HG03097 (cell line): ENCODE measurements around the gene TLR7.

Experiments used
- ATAC-seq: cut with Tn5 transposase; IDR thresholded peaks from one replicate; pipeline ENCODE4 v1.9.1; 2021; ENCODE audit not compliant: unreplicated experiment, low FRiP score

The TLR7 gene

DNA sequence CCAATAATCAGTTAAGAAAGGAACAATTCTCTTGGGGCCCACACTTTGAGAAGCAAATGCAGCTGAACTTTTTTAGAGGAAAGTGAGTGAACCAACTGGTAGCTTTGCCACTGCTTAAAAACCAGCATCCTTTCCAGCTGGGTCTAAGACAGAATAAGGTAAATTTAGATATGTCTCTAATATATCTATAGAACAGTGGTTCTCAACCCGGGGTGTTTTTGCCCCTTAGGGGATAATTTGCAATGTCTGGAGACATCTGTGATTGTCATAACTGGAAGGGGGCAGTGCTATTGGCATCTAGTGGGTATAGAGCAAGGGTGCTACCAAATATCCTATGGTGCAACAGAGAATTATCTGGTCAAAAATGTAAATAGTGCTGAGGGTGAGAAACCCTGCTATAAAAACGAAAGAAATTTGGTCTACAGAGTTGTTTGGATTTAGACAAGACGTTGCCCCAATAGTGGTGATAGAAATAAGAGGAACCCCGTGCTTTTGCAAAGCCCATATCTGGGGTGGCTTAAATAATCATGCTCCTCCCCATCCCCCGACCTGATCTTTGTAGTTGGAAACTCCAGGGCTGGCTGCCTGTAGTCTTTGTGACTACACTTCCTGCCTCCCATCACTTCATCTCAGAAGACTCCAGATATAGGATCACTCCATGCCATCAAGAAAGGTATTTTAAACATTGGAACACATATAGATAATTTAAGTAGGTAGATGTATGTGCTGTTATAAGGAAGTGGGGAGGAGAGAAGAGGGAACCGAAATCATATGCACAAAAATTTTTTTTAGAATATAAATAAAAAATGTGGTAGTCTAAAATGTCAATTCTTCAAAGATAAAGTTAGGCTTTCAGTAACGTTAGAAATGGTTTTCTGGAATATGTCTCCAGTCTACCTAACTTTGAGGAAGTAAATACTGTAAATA is at the start of gene TLR7:
TSS of gene TLR7 (plus strand) at position 622 of the 927 bp plus-strand sequence. CDS start 507 bp downstream, outside the sequence.
- no peak for ATAC-seq

DNA sequence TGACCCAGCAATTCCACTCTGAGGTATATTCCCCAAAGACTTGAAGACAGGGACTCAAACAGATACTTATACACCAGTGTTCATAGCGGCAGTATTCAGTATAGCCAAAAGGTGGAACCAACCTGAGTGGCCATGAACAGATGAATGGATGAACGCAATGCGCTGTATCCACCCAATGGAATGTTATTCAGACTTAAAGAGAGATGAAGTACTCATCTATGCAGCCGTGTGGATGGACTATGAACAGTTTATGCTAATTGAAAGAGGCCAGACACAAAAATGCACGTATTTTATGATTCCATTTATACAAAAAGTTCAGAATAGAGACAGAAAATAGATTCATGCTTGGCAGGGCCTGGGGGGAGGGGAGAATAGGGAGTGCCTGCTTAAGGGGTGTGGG is 49.3 kb upstream of the TLR7 start:
- no peak for ATAC-seq

DNA sequence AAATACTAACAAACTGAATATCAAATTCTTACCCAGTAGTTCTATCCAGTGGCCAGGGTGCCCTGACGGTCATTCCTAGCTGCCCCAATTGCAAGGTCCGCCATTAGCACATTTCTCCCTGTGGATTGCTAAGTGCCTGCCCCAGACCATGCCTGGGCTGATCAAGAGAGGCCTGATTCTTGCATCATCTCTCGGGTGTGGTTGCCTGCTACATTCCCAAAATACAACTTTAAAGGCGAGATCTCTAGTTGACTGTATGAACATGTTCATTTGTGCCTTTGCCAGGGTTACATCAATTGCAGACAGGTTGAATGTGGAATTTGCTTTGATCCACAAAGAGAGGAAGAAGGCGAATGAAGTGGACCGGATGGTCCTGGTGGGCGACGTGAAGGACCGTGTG is 47.6 kb upstream of the TLR7 start:
- ATAC-seq = no peak

DNA sequence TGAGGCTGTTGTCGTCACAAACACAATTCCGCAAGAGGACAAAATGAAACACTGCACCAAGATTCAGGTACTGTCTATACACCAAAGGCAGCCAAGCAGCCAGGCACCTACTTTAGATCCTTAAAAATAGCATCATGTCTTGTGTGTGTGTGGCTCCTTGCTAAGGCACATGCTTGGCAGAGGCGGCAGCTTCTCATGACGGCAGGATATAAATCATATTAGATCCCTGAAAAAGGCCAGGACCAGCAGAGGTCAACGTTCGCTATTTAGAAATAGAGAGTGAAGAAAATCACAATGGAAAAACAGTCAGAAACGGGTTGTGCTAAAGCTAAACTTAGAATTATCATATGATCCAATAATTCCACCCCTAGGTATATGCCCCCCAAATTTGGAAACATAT is 46.1 kb upstream of the TLR7 start:
- ATAC-seq = no peak

DNA sequence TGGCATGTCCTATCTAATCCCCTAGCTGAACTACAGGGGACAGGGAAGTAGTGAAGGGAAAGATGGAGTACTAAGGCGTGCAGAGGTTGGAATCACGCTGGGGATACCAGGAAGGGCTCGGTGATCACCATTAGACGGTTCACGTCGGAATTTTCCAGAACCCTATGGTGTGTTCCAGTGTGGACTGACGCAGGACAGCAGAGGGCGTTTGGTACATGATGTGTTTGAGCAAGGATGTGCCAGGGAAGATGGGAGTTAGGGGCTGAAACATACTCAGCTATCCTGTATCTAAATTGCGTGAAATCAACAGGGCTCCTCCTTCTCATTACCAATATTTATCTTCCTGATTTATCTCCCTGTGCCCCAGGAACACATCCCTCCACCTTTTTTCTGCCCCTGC is 41.9 kb upstream of the TLR7 start:
- ATAC-seq = no peak

DNA sequence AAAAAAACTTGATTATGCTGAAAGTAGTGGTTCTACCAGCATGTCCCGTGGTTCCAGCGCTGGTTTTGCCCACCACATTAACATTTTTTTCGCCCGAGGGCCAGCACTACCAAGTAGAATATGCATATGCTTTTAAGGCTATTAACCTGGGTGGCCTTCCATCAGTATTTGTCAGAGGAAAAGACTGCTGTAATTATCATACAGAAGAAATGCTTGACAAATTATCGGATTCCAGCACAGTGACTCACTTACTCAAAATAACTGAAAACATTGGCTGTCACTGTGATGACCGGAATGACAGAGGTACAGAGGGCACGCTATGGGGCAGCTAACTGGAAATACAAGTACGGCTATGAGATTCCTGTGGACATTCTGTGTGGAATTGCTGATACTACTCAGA is 41.1 kb upstream of the TLR7 start:
- ATAC-seq = no peak

DNA sequence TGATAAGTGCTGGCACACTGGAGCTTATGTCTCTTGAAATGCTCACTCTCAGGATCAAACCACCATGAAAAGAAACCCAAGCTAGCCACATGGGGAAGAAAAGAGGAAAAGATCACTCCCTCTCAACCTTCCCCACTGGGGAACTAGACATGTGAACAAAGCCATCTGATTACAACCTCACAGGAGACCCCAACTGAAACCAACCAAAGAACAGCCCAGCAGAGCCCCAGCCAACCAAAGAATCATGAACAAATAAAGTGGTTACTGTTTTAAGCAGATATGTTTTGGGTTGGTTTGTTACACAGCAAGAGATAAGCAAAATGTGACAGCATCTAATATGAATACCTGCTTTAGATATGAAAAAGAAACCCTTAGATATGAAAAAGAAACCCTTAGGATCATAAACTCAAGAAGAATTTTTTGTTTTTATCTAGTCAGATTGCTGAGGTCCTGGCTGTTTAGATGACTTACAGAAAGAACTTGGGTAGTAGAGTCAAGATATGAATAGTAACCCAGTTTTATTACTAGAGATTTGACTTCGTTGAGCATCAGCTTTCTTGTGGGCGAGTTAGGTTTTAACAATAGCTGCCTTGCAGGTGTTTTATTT is 23.7 kb upstream of the TLR7 start:
- ATAC-seq = no peak

DNA sequence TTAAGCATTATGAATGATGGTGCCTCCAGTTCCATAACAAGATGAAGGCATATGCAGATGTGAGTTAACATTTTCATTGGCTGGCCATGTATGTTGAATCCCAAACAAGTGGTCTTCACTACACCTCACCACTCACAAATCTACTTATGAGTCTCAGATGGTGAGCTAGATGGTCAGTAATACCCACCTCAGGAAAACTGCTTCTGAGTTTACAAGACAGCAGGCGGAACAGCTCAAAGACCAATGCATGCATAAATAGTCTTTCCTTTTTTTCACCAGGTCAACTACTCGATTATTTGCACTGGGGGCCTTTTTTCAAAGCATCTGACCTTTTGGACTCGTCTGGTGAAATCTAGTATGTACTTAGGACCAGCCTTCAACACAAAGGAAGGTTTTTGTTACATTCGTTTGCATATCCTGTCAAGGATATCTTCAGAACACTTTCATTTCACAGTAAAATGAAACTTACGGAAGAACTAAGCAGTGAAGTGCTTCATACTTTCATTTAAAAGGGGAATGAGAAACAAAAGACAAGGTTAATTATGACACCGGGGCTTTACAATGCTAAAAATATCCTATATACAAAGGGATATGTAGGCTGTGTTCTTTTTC is 23.1 kb upstream of the TLR7 start:
- peak; percentile 82 for ATAC-seq

DNA sequence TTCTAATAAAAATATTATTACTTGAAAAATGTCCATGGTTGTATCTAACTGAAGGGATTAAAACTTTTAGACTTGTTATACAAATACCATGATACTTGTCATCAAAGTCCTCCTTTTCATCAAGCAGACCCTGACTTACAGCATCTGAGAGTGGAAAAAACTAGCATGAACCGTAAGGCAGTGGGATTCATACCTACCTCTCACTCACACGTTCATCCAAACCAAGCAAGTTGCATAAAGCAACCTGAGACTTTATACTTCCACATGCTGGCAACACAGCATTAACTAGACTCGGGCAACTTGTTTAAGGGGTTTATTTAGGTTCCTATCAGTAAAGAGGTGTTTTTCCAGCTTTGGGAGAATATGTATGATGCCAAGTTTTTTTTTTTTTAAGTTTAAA is 22.6 kb upstream of the TLR7 start:
- peak; percentile 40 for ATAC-seq

DNA sequence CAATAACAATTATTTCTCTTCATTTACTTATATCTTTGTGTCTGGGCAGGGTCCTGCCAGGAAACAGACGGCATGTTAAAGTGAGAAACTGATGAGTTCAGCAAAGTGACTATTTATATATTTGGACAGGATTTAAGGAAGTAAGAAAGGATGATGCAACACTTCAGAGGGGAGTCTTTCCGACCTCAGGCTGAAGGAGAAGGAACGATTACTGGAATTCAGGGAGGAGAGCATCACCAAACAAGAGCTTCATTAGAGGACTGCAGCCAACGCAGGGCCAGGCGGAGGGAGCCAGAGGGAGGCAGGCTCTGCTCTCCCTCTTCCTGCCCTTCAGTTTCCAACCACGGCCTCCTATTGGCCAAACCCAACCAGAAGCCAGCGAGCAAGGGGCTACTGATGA is 1.5 kb upstream of the TLR7 start:
- ATAC-seq = no peak

DNA sequence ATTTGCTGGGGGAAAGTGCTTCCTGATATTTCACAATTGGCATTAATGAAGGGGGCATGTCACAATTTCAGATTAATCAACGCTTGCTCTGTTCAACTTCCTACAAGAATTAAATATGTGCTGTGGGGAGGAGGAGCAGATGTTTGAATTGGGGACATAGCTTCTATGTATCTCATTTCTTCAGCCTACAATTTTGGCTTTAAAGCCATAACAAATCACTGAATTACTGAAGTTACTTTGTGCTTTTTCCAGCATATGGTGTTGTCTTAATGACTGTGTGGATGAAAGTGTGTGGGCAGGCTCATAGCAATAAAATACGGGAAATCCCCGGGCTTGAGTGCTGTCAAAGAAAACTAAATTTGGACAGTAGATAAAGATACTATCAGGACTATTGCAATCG is 813 bp downstream of the TLR7 start:
- ATAC-seq = no peak

DNA sequence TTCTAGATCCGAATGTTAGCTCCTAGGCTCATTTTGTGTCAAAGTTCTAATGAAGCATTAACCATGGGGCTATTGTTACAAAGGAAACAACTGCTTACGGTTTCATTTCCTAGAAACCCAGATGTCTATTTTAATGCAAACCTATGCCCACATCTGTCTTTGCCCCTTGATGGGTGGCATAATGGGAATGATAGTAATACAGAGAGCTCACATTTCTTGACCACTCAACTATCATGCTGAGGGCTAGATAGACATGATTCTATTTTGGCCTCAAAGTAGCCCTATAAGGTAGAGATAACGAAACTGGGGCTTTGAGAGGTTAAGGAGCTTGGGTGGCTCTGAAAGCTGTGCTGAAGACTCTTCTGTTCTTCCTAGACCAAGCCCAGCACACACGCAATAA is 1.9 kb downstream of the TLR7 start:
- ATAC-seq = peak; percentile 68

DNA sequence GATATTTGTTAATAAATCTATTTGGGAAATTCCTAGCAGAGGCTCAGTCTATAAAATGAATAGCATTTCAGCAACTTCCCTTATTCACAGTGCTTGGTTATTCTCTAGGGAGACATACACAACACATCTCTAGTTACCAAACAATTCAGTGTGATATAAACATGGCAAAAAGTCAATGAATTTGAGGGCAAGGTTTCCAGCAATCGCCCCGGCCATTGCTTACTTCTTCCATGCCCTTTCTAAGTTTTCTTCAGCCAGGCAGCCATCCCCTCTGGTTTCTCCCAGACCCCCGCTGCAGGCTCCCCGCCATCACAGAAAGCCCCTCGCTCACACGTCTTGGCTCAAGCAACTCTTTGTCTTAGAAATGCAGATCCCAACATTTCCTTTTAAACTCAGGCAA is 4.4 kb downstream of the TLR7 start:
- no peak for ATAC-seq

DNA sequence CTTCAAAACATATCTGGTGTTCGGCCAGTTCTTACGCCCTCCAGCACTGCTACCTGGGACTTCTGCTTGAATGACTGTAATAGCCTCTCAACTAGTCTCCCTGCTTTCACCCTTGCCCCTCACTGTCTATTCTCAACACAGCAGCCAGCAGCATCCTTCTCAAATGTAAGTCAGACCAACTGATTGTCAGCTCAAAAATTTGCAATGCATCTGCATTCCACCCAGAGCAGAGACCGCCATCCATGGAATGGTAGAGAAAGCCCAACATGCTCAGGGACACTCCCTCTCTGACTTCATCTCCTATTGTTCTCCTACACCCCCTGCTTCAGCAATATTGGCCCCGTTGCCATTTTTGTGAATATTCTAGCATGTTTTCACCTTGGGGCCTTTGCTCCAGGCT is 5.9 kb downstream of the TLR7 start:
- ATAC-seq = no peak

DNA sequence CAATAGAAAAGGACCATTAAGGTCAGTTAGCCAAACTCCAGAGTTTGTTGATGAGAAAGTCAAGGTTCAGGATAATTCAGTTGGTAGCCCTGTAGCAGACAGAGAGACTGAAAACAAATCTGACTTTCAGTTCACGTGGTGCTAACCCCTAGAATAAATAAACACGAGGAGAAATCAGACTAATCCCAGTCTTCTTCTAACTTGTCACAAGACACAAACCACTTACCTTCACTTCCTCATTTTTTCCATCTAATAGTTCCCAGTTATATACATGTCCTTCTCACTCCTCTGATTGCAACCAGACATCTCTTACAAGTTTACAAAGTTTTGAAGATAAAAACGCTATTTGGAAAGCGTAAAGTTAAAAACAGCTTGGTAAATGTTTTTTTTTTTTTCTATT is 7.7 kb downstream of the TLR7 start:
- ATAC-seq = no peak

DNA sequence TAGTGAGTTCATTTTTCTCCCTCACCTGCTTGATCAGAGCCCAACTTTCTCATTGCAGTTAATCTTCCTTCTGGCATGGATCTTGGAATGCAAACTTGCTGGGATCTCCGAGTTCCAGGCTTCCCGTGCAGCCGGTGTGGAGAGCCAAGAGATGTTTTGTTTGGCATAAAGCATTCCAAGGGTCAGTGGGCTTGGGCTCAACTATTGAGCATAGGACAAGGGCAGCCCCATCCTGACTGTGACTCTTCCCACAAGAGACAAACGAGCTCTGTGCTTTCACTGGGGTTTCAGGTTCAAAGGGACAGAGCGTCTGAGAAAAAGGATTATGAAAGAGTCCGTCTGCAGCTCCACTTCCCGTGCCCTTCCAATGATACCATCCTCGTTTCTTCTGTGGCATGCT is 10.5 kb downstream of the TLR7 start:
- no peak for ATAC-seq

DNA sequence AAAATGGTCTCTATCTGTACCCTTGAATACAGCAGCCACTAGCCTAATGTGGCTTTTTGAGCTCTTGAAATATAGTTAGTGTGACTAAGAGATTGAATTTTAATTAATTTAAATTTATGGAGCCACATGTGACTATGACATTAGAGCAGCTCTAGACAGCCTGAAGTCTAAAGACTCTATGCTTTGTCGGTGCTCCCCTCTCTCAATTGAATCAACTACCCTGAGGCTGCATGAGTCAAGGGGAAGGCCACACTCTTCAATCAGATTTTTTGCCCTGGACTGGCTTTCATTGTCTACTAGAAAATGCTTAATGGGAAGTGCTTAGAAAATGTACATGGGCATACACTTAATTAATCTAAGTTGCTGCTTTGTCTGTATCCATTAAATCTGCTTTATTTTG is 11.7 kb downstream of the TLR7 start:
- no peak for ATAC-seq

DNA sequence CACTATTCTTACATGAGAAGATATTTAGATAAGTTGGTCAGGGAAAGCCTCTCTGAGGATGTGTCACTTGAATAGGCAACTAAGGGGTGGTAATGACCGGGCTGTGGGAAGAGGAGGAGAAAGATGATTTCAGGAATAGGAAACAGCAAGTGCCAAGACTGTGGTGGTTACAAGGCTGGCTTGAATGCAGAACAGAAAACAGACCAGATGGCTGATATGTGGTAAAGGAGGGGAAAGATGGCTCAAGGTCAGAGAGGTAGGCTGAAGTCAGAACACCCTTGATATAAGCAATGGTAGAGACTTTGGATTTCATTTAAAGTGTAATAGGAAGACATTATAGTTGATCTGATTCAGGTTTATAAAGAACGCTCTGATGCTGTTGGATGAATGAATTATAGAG is 15.0 kb downstream of the TLR7 start:
- ATAC-seq = no peak

DNA sequence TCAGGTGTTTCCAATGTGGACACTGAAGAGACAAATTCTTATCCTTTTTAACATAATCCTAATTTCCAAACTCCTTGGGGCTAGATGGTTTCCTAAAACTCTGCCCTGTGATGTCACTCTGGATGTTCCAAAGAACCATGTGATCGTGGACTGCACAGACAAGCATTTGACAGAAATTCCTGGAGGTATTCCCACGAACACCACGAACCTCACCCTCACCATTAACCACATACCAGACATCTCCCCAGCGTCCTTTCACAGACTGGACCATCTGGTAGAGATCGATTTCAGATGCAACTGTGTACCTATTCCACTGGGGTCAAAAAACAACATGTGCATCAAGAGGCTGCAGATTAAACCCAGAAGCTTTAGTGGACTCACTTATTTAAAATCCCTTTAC is 18.6 kb downstream of the TLR7 start:
- ATAC-seq = no peak

DNA sequence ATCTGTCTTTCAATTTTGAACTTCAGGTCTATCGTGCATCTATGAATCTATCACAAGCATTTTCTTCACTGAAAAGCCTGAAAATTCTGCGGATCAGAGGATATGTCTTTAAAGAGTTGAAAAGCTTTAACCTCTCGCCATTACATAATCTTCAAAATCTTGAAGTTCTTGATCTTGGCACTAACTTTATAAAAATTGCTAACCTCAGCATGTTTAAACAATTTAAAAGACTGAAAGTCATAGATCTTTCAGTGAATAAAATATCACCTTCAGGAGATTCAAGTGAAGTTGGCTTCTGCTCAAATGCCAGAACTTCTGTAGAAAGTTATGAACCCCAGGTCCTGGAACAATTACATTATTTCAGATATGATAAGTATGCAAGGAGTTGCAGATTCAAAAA is 19.7 kb downstream of the TLR7 start:
- no peak for ATAC-seq

DNA sequence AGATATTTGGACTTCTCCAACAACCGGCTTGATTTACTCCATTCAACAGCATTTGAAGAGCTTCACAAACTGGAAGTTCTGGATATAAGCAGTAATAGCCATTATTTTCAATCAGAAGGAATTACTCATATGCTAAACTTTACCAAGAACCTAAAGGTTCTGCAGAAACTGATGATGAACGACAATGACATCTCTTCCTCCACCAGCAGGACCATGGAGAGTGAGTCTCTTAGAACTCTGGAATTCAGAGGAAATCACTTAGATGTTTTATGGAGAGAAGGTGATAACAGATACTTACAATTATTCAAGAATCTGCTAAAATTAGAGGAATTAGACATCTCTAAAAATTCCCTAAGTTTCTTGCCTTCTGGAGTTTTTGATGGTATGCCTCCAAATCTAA is 20.3 kb downstream of the TLR7 start:
- no peak for ATAC-seq

DNA sequence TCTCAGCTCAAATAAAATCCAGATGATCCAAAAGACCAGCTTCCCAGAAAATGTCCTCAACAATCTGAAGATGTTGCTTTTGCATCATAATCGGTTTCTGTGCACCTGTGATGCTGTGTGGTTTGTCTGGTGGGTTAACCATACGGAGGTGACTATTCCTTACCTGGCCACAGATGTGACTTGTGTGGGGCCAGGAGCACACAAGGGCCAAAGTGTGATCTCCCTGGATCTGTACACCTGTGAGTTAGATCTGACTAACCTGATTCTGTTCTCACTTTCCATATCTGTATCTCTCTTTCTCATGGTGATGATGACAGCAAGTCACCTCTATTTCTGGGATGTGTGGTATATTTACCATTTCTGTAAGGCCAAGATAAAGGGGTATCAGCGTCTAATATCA is 20.9 kb downstream of the TLR7 start:
- no peak for ATAC-seq
